Measurements from ENCODE around the gene RNF111.
"Not testable (repeated sequence)": the region's sequence is repeated elsewhere in the genome, so short reads cannot be mapped to it uniquely, and the experiment has no call there.

The RNF111 gene

GRCh38 chr15:59059076-59059597, 71.7 kb downstream of the RNF111 start:
- no peak for DNase-seq (ENCODE audit: low read depth)

GRCh38 chr15:59060348-59060747, 72.9 kb downstream of the RNF111 start:
- no peak for DNase-seq (ENCODE audit: low read depth)

- no peak for DNase-seq (ENCODE audit: low read depth)
These were observed 75.6 kb downstream of the RNF111 start for GRCh38 chr15:59063042-59063441.

GRCh38 chr15:59069430-59069829, 82.0 kb downstream of the RNF111 start:
- no peak for DNase-seq (ENCODE audit: low read depth)

- DNase-seq (ENCODE audit: low read depth), result no peak
These were observed 87.1 kb downstream of the RNF111 start for GRCh38 chr15:59074607-59075006.

- DNase-seq (ENCODE audit: low read depth), result no peak
These were observed 100.3 kb downstream of the RNF111 start for GRCh38 chr15:59087731-59088130.

GRCh38 chr15:59094077-59094476, 106.6 kb downstream of the RNF111 start:
- DNase-seq (ENCODE audit: low read depth), result no peak

- no peak for DNase-seq (ENCODE audit: low read depth)
These were observed 109.0 kb downstream of the RNF111 start for GRCh38 chr15:59096429-59096828.

- no peak for DNase-seq (ENCODE audit: low read depth)
These were observed 111.8 kb downstream of the RNF111 start for GRCh38 chr15:59099162-59099685.

- no peak for DNase-seq (ENCODE audit: low read depth)
These were observed 117.1 kb downstream of the RNF111 start for GRCh38 chr15:59104602-59104911.

- DNase-seq (ENCODE audit: low read depth), result peak; percentile 73
These were observed 117.7 kb downstream of the RNF111 start, which contains the start of gene CCNB2 for GRCh38 chr15:59104912-59105732. TSS of gene CCNB2 (plus strand) at chr15:59105146. CDS start at chr15:59105269, 123 bp downstream.

GRCh38 chr15:59105854-59106253, 118.4 kb downstream of the RNF111 start:
- no peak for DNase-seq (ENCODE audit: low read depth)

- no peak for DNase-seq (ENCODE audit: low read depth)
These were observed 123.8 kb downstream of the RNF111 start for GRCh38 chr15:59111251-59111650.

- no peak for DNase-seq (ENCODE audit: low read depth)
These were observed 127.6 kb downstream of the RNF111 start for GRCh38 chr15:59115047-59115446.

GRCh38 chr15:59116141-59116540, 128.7 kb downstream of the RNF111 start:
- DNase-seq (ENCODE audit: low read depth), result no peak

- no peak for DNase-seq (ENCODE audit: low read depth)
These were observed 129.3 kb downstream of the RNF111 start for GRCh38 chr15:59116771-59117170.

GRCh38 chr15:59119625-59120024, 132.2 kb downstream of the RNF111 start:
- no peak for DNase-seq (ENCODE audit: low read depth)

- no peak for DNase-seq (ENCODE audit: low read depth)
These were observed 133.5 kb downstream of the RNF111 start for GRCh38 chr15:59120937-59121336.

GRCh38 chr15:59124261-59124660, 136.8 kb downstream of the RNF111 start:
- DNase-seq (ENCODE audit: low read depth), result no peak

- not testable (repeated sequence) for DNase-seq (ENCODE audit: low read depth)
These were observed 138.2 kb downstream of the RNF111 start for GRCh38 chr15:59125683-59126082.

- DNase-seq (ENCODE audit: low read depth), result not testable (repeated sequence)
These were observed 139.8 kb downstream of the RNF111 start for GRCh38 chr15:59127255-59127654.

- no peak for DNase-seq (ENCODE audit: low read depth)
These were observed 144.0 kb downstream of the RNF111 start for GRCh38 chr15:59131456-59131855.

GRCh38 chr15:59131969-59132562, 144.6 kb downstream of the RNF111 start:
- DNase-seq (ENCODE audit: low read depth), result no peak

Data from activated gamma-delta T cell treated with anti-CD3 and anti-CD28 coated beads, Interleukin-2, amount 50 U/mL, for 16 hours (primary cell).